Measurements from ENCODE around the gene CYFIP1. TPM values are rescaled to one million over a fixed set of nuclear protein-coding genes. Genes with fewer than 3 reads are reported as not detected.

CYFIP1 gene
- polyA plus RNA-seq, 2 of the 4 experiments (the other 2 are of a cell fraction): 68.2 to 69.4 TPM

DNA sequence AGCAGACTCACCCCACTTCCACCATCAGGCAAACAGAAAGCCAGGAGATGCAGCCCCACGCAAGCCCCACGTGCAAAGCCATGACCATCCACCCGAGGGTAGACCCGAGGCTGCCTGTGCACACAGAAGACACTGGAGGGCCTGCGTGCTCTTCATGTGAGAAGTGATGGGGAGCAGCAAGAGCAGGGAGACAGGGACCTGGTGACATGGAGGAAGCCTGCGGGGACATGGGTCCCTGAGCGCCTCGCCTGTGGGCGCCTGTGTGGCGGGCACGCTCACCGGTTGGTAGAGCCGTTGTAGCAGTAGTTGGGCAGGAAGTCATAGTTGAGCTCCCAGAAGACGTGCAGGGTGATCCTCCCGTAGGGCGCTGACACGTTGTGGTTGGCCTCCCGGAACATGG is 76.7 kb downstream of the CYFIP1 start:
- no peak for DNase-seq (ENCODE audit: low read depth in 1 of 2, low spot score in 1 of 2)
- no peak for FAIRE-seq
- H3K27ac ChIP-seq: no peak overlapping the region
- ATAC-seq: peak; percentile 21 to 28; a peak in 3 of 6 replicates
- H3K4me2 ChIP-seq: no peak overlapping the region
- ChIA-PET POLR2A (no interaction called here), CTCF (interaction anchor here (0.9 kb wide), 2 partner anchors 26 to 35 kb away, joined by 4 read pairs; no protein-coding TSS in a partner anchor)
- H3K4me3 ChIP-seq: no peak overlapping the region
- no peaks in the 10 kb centered on the region for H3K4me1 ChIP-seq
- WGBS (ENCODE audit: missing lambda C conversion rate): 93% methylated on average over 18 of the region's 18 CpGs
- 0 out of 3 replicates have a peak, but pooled peaks cover 4% of the 10 kb centered on the region for H3K9me3 ChIP-seq
- TF ChIP-seq RARB (CRISPR knock-in tag; IDR thresholded peaks at IDR 0.05) (no peak), HDAC2 (IDR thresholded peaks at IDR 0.05) (no peak), SMC3 (IDR thresholded peaks at IDR 0.05) (no peak), BHLHE40 (IDR thresholded peaks at IDR 0.05; ENCODE audit: low read depth, low read length) (no peak), MAX (IDR thresholded peaks at IDR 0.05) (no peak), JUNB (IDR thresholded peaks at IDR 0.05) (no peak), MAFK (IDR thresholded peaks at IDR 0.05; ENCODE audit: partially characterized antibody) (no peak), CEBPB (IDR thresholded peaks at IDR 0.05) (no peak), POLR2AphosphoS2 (conservative IDR thresholded peaks at IDR 0.05; ENCODE audit: low read length) (no peak), POLR2A (IDR thresholded peaks at IDR 0.05; ENCODE audit: low read length) (no peak)
- TF ChIP-seq, protein P1, sequence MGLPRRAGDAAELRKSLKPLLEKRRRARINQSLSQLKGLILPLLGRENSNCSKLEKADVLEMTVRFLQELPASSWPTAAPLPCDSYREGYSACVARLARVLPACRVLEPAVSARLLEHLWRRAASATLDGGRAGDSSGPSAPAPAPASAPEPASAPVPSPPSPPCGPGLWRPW (IDR thresholded peaks at IDR 0.05): no peak

DNA sequence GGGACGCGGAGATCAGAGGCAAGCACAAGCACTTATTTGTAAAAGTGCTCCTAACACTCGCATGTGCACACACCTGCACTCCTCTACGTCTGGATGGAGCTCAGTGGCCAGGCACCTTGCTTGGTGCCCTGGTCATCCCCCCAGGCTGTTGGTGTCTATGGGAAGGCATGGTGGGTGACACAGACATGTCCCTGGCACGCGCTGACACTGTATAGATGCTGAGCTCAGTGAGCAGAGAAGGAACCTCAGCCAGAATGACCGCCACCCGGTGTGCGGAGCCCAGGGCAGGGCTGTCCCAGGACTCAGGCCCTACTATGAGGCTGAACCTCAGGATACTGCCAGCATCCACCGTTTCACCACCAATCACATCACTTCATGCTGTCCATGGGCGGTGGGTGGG is 77.2 kb downstream of the CYFIP1 start:
- no peak overlapping the region for H3K4me3 ChIP-seq
- H3K4me1 ChIP-seq: no peaks in the 10 kb centered on the region
- TF ChIP-seq ESRRA (IDR thresholded peaks at IDR 0.05; ENCODE audit: borderline replicate concordance, low read length): no peak
- TF ChIP-seq EHMT2 (IDR thresholded peaks at IDR 0.05; ENCODE audit: low read depth): no peak
- no peak for TF ChIP-seq CBX8 (IDR thresholded peaks at IDR 0.05)
- TF ChIP-seq ELK1 (IDR thresholded peaks at IDR 0.05; ENCODE audit: low read depth, low read length): no peak
- no peak for TF ChIP-seq RFX5 (IDR thresholded peaks at IDR 0.05)
- no peak for TF ChIP-seq SMC3 (IDR thresholded peaks at IDR 0.05)
- ChIA-PET CTCF (interaction anchor here (1.0 kb wide), 1 partner anchor 61 kb away, joined by 3 read pairs; no protein-coding TSS in a partner anchor), POLR2A (no interaction called here)
- DNase-seq (ENCODE audit: low read depth in 1 of 2, low spot score in 1 of 2) (no peak), FAIRE-seq (no peak), ATAC-seq (peak in 1 of 2 experiments; percentile 11; a peak in 2 of 6 replicates)
- H3K27ac ChIP-seq: no peak overlapping the region
- 96% methylated on average over 8 of the region's 11 CpGs for WGBS (ENCODE audit: missing lambda C conversion rate)
- no peak overlapping the region for H3K4me2 ChIP-seq
- H3K9me3 ChIP-seq: 0 out of 3 replicates have a peak, but pooled peaks cover 4% of the 10 kb centered on the region

DNA sequence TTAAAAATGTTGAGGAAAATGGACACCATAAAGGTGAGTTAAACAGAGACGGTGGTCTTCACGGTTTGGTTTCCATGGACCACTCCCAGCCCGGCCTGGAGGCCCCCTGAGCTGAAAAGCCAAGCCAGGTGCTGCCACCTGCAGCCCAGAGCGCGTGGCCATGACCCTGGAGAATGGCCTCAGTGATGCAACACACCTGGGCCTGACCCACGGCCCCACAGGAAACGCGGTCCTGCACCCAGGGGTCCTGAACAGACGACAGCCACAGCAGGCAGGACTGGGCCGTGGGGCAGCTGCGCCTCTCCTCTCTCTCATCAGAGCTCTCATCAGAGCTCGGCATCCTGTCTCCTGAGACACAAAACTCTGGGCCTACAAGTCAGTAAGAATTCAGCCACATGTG is 77.6 kb downstream of the CYFIP1 start:
- ATAC-seq (peak in 1 of 2 experiments; percentile 39; a peak in 2 of 6 replicates), FAIRE-seq (no peak), DNase-seq (ENCODE audit: low read depth in 1 of 2, low spot score in 1 of 2) (no peak)
- POLR2A ChIA-PET: no interaction called here
- CTCF ChIA-PET: interaction anchor here (1.0 kb wide), 1 partner anchor 61 kb away, joined by 3 read pairs; no protein-coding TSS in a partner anchor
- Histone ChIP-seq H3K4me2 (no peak overlapping the region), H3K27ac (no peak overlapping the region), H3K4me3 (no peak overlapping the region), H3K4me1 (no peaks in the 10 kb centered on the region), H3K9me3 (0 out of 3 replicates have a peak, but pooled peaks cover 4% of the 10 kb centered on the region)
- peak in 1 of 2 experiments; percentile 17; a peak in 1 of 5 replicates for TF ChIP-seq RAD21 (conservative IDR thresholded peaks at IDR 0.05 in 1 of 2, IDR thresholded peaks at IDR 0.05 in 1 of 2)
- TF ChIP-seq REST (IDR thresholded peaks at IDR 0.05): no peak
- WGBS (ENCODE audit: missing lambda C conversion rate): 86% methylated on average over 12 of the region's 12 CpGs
